ENCODE measurements around the gene NME3. TPM values are rescaled to one million over a fixed set of nuclear protein-coding genes. Genes with fewer than 3 reads are reported as not detected.

NME3 gene
- total RNA-seq, 1 experiment from 2014 or later: 49.0 TPM

DNA sequence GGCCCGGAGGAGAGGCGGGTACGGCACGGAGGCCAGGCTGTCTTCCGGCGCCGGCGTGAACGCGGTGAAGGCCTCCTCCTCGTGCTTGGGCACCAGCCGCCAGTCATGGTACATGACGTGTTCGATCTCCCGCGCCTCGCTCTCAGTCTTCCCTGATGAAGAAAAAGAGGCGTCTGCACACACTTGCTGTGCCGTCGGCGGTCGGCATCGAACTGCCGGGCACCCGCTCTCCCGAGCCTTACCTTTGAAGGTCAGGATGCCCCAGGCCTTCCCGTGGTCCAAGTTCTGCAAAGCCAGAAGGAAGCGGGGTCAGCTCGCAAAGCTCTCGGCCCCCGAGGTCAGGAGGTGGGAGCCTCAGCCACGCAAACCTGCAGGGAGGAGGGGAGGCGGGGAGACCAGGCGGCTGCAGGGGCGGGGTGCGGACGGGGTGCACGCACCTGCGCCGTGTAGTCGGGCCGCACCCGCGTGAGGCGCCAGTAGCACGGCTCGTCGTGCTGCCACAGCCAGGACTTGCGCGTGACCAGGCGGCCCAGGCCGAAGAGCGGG lies 1.1 kb upstream of the NME3 start, which contains the start of gene EME2:
TSS of gene EME2 (plus strand) at position 449 of the 546 bp plus-strand sequence. CDS start 418 bp downstream, outside the sequence.
- ChIA-PET CTCF (interaction anchor here (0.6 to 0.7 kb wide), 3 partner anchors 26 to 150 kb away, joined by 3 to 5 read pairs (median 3); no protein-coding TSS in a partner anchor), POLR2A (ENCODE audit: unreplicated experiment) (interaction anchor here (0.8 kb wide), 1 partner anchor 26 kb away, joined by 3 read pairs; no protein-coding TSS in a partner anchor)
- Histone ChIP-seq H3K9me2 (ENCODE audit: insufficient read depth) (no peaks in the 10 kb centered on the region), H3K79me2 (ENCODE audit: low read depth) (peaks cover 39% of the 10 kb centered on the region), H3K4me3 (peak within 1 kb of the TSS; percentile 77), H4K20me1 (ENCODE audit: insufficient read depth) (peaks cover 22% of the 10 kb centered on the region), H3K4me2 (peak within 1 kb of the TSS; percentile 99), H3K4me1 (replicated peaks; ENCODE audit: insufficient read depth) (peaks cover 19% of the 10 kb centered on the region), H3F3A (ENCODE audit: insufficient read depth, low read depth) (peaks cover 38% of the 10 kb centered on the region), H3K27me3 (ENCODE audit: insufficient read depth, low read depth) (no peaks in the 10 kb centered on the region), H3K36me3 (ENCODE audit: low read depth) (0 out of 2 replicates have a peak, but pooled peaks cover 5% of the 10 kb centered on the region), H3K9me3 (ENCODE audit: insufficient read depth, low read depth) (no peaks in the 10 kb centered on the region), H2AFZ (peak within 1 kb of the TSS; percentile 92), H3K27ac (peak within 1 kb of the TSS; percentile 77)
- peak in 1 of 2 experiments; percentile 37 for DNase-seq
- intact Hi-C loops (cut with micrococcal nuclease; ENCODE audit: unreplicated experiment): loop anchor here (2.0 to 5.0 kb wide), 4 partner anchors 66 to 190 kb away; partner anchors contain the start of genes JPT2, MAPK8IP3 and RPS2
- no TSS peak for BruUV-seq (replicated peaks)
- TF ChIP-seq CTCF (conservative IDR thresholded peaks at IDR 0.05) (no peak), EZH2 (IDR thresholded peaks at IDR 0.05; ENCODE audit: low read depth) (no peak)

DNA sequence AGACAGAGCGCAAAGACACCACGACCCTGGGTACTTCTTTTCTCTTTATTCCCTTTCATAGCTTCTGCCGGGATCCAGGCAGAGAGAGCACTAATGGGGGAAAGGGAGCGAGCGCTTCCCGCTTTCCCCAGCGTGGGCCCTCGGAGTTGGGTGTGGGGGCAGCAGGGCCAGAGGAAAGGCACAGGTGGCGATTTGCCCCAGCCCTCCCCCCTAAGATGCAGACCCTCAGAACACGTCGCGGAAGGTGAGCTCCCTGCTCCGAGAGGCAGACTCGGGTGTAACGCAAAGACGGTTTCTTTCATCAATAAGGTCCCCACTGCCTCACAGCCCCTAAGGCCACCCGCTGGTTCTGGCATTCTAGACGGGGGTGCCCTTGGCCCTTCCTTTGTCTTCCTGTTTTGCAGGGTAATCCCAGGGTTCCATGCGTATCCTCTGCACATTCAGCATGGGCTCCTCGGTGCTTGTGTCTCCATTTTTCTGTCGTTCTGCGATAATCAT lies 570 bp upstream of the NME3 start:
- peak in 1 of 2 experiments; percentile 32 for DNase-seq
- BruUV-seq (replicated peaks): TSS peak; percentile 80
- intact Hi-C loops (cut with micrococcal nuclease; ENCODE audit: unreplicated experiment): loop anchor here (2.0 to 5.0 kb wide), 4 partner anchors 65 to 190 kb away; partner anchors contain the start of genes JPT2, MAPK8IP3 and RPS2

More for the DNA sequence above, 570 bp upstream of the NME3 start:
- Histone ChIP-seq H3K27me3 (ENCODE audit: insufficient read depth, low read depth) (no peaks in the 10 kb centered on the region), H3K4me2 (peak overlapping the region; percentile 99), H3K27ac (peak overlapping the region; percentile 77), H3K79me2 (ENCODE audit: low read depth) (peaks cover 39% of the 10 kb centered on the region), H4K20me1 (ENCODE audit: insufficient read depth) (peaks cover 19% of the 10 kb centered on the region), H3K36me3 (ENCODE audit: low read depth) (0 out of 2 replicates have a peak, but pooled peaks cover 5% of the 10 kb centered on the region), H3K9me2 (ENCODE audit: insufficient read depth) (no peaks in the 10 kb centered on the region), H3K4me1 (replicated peaks; ENCODE audit: insufficient read depth) (peaks cover 19% of the 10 kb centered on the region), H3K4me3 (peak overlapping the region; percentile 77), H3K9me3 (ENCODE audit: insufficient read depth, low read depth) (no peaks in the 10 kb centered on the region), H3F3A (ENCODE audit: insufficient read depth, low read depth) (peaks cover 34% of the 10 kb centered on the region), H2AFZ (peak overlapping the region; percentile 92; the same call in 1 of the 2 replicates)
- TF ChIP-seq CTCF (conservative IDR thresholded peaks at IDR 0.05) (no peak), EZH2 (IDR thresholded peaks at IDR 0.05; ENCODE audit: low read depth) (no peak)
- CTCF ChIA-PET: interaction anchor here (0.6 kb wide), 1 partner anchor 28 kb away, joined by 5 read pairs; no protein-coding TSS in a partner anchor
- POLR2A ChIA-PET (ENCODE audit: unreplicated experiment): interaction anchor here (0.7 to 0.8 kb wide), 2 partner anchors 26 to 66 kb away, joined by 3 to 21 read pairs; no protein-coding TSS in a partner anchor
